Neural cell (in vitro differentiated cells): Measurements from ENCODE around the gene MYO6. TPM values are rescaled to one million over a fixed set of nuclear protein-coding genes. Genes with fewer than 3 reads are reported as not detected.

Experiments used
- H2AFZ ChIP-seq: fragments of 200-600, 300-800 bp; sonication (generic), shearing (Covaris generic); 2 replicates; pipeline ENCODE4 v1.6.0; 2014; ENCODE audit warnings: low read depth, mild to moderate bottlenecking, antibody characterized with exemption, low read length, moderate library complexity
- H3F3A ChIP-seq: fragments of 200-600 bp; shearing (Covaris generic); 2 replicates; pipeline ENCODE4 v1.6.1; 2016; ENCODE audit warnings: mild to moderate bottlenecking, moderate library complexity, mixed read lengths, antibody characterized with exemption, low read length; ENCODE audit not compliant: insufficient read depth, poor library complexity, severe bottlenecking
- H3K27ac ChIP-seq: fragments of 200-600, 300-800 bp; sonication (generic), shearing (Covaris generic); 2 replicates; pipeline ENCODE4 v1.5.1; 2014; ENCODE audit warnings: mild to moderate bottlenecking, low read length, moderate library complexity
- H3K27me3 ChIP-seq: fragments of 300-800, 200-600 bp; sonication (generic), shearing (Covaris generic); 2 replicates; pipeline ENCODE4 v1.6.0; 2014; ENCODE audit warnings: mild to moderate bottlenecking, low read depth, low read length, moderate library complexity; ENCODE audit not compliant: insufficient read depth
- H3K36me3 ChIP-seq: fragments of 300-800, 200-600 bp; sonication (generic), shearing (Covaris generic); 2 replicates; pipeline ENCODE4 v1.5.1; 2014; ENCODE audit warnings: mild to moderate bottlenecking, antibody characterized with exemption, low read length, moderate library complexity; ENCODE audit not compliant: insufficient read depth
- H3K4me2 ChIP-seq: fragments of 300-800, 200-600 bp; sonication (generic), shearing (Covaris generic); 2 replicates; pipeline ENCODE4 v1.6.0; 2014; ENCODE audit warnings: mild to moderate bottlenecking, low read length
- H3K4me3 ChIP-seq: fragments of 300-800, 200-600 bp; sonication (generic), shearing (Covaris generic); 2 replicates; pipeline ENCODE4 v1.5.1; 2014; ENCODE audit warnings: mild to moderate bottlenecking, low read length, moderate library complexity
- H3K79me2 ChIP-seq: fragments of 200-600 bp; shearing (Covaris generic); replicated peaks from 2 replicates; pipeline ENCODE4 v1.6.0; 2014; ENCODE audit warnings: mild to moderate bottlenecking, low read length, moderate library complexity; ENCODE audit not compliant: insufficient read depth
- H3K9ac ChIP-seq: fragments of 300-800, 200-600 bp; sonication (generic), shearing (Covaris generic); 2 replicates; pipeline ENCODE4 v1.6.1; 2016; ENCODE audit warnings: mild to moderate bottlenecking, low read length, mixed read lengths
- H3K9me2 ChIP-seq: fragments of 200-600 bp; shearing (Covaris generic); 2 replicates; pipeline ENCODE4 v1.6.1; 2016; ENCODE audit warnings: mild to moderate bottlenecking, low read length, mixed read lengths; ENCODE audit not compliant: insufficient read depth
- H3K9me3 ChIP-seq: fragments of 200-600, 300-800 bp; sonication (generic), shearing (Covaris generic); 2 replicates; pipeline ENCODE4 v1.6.1; 2016; ENCODE audit warnings: mild to moderate bottlenecking, mixed run types, low read length, moderate library complexity, mixed read lengths
- H4K20me1 ChIP-seq: fragments of 200-600 bp; shearing (Covaris generic); 2 replicates; pipeline ENCODE4 v1.6.1; 2016; ENCODE audit warnings: mild to moderate bottlenecking, mixed run types; ENCODE audit not compliant: insufficient read depth
- CTCF ChIP-seq: fragments of 450-650 bp; IDR thresholded peaks from 2 replicates; pipeline ENCODE4 v1.5.1; 2014; ENCODE audit warnings: antibody characterized with exemption, mild to moderate bottlenecking, moderate library complexity; ENCODE audit not compliant: poor library complexity, severe bottlenecking
- EP300 ChIP-seq: fragments of 450-650 bp; conservative IDR thresholded peaks from 2 replicates; pipeline ENCODE4 v1.6.1; 2014; ENCODE audit warnings: antibody characterized with exemption, mild to moderate bottlenecking, moderate library complexity; ENCODE audit not compliant: poor library complexity, severe bottlenecking
- EZH2 ChIP-seq: fragments of 200-600, 300-800 bp; shearing (Covaris generic), sonication (generic); IDR thresholded peaks from 2 replicates; pipeline ENCODE4 v1.6.1; 2014; ENCODE audit warnings: antibody characterized with exemption, low read length, borderline replicate concordance, mild to moderate bottlenecking; ENCODE audit not compliant: insufficient read depth, poor library complexity, severe bottlenecking
- MXI1 ChIP-seq: fragments of 450-650 bp; conservative IDR thresholded peaks from 2 replicates; pipeline ENCODE4 v1.6.1; 2014; ENCODE audit warnings: antibody characterized with exemption, mild to moderate bottlenecking; ENCODE audit not compliant: poor library complexity, severe bottlenecking
- POLR2AphosphoS5 ChIP-seq: IDR thresholded peaks from 2 replicates; pipeline ENCODE4 v1.6.1; 2012
- RAD21 ChIP-seq: fragments of 450-650 bp; conservative IDR thresholded peaks from 2 replicates; pipeline ENCODE4 v1.6.1; 2014; ENCODE audit warnings: antibody characterized with exemption, mild to moderate bottlenecking, moderate library complexity
- REST ChIP-seq: IDR thresholded peaks from 2 replicates; pipeline ENCODE4 v1.6.1; 2012; ENCODE audit warnings: borderline replicate concordance
- SMC3 ChIP-seq: fragments of 450-650 bp; conservative IDR thresholded peaks from 2 replicates; pipeline ENCODE4 v1.6.1; 2014; ENCODE audit warnings: antibody characterized with exemption, mild to moderate bottlenecking, moderate library complexity; ENCODE audit not compliant: poor library complexity
- TAF1 ChIP-seq: IDR thresholded peaks from 2 replicates; pipeline ENCODE4 v1.6.1; 2012; ENCODE audit warnings: low read depth
- polyA plus RNA-seq: library from polyadenylated mRNA; depleted of rRNA; stranded (reverse); fragments of >200 nt; gene quantifications from 2 replicates; pipeline ENCODE4 v1.2.3, GENCODE V29; 2014

Gene MYO6
- polyA plus RNA-seq, 1 donor from 2014 or later: 49.1 TPM

GRCh38 chr6:75864446-75864845 is 115.4 kb downstream of the MYO6 start:
- H3K9ac ChIP-seq: no peak overlapping the region
- no peak overlapping the region for H2AFZ ChIP-seq
- no peaks in the 10 kb centered on the region for H3K9me2 ChIP-seq
- H3K9me3 ChIP-seq: no peaks in the 10 kb centered on the region
- no peak for TF ChIP-seq REST
- TF ChIP-seq RAD21: no peak
- no peak for TF ChIP-seq SMC3
- no peak for TF ChIP-seq MXI1
- no peak for TF ChIP-seq TAF1
- no peak for TF ChIP-seq EP300
- TF ChIP-seq CTCF: no peak
- no peak for TF ChIP-seq POLR2AphosphoS5
- TF ChIP-seq EZH2: no peak
- H3K36me3 ChIP-seq: peaks cover 5% of the 10 kb centered on the region
- H3F3A ChIP-seq: no peaks in the 10 kb centered on the region
- H3K27me3 ChIP-seq: no peaks in the 10 kb centered on the region
- no peak overlapping the region for H3K4me3 ChIP-seq
- H3K79me2 ChIP-seq: no peaks in the 10 kb centered on the region
- no peaks in the 10 kb centered on the region for H4K20me1 ChIP-seq
- no peak overlapping the region for H3K27ac ChIP-seq
- H3K4me2 ChIP-seq: no peak overlapping the region

- H3K27me3 ChIP-seq: no peaks in the 10 kb centered on the region
- TF ChIP-seq RAD21 (no peak), EP300 (no peak), POLR2AphosphoS5 (no peak), CTCF (no peak), SMC3 (no peak), REST (no peak), MXI1 (no peak), EZH2 (no peak), TAF1 (no peak)
- no peaks in the 10 kb centered on the region for H3K36me3 ChIP-seq
- no peaks in the 10 kb centered on the region for H3K9me3 ChIP-seq
- no peak overlapping the region for H2AFZ ChIP-seq
- H3K4me3 ChIP-seq: no peak overlapping the region
- H3K4me2 ChIP-seq: no peak overlapping the region
- H3F3A ChIP-seq: no peaks in the 10 kb centered on the region
- no peaks in the 10 kb centered on the region for H3K79me2 ChIP-seq
- H3K9me2 ChIP-seq: no peaks in the 10 kb centered on the region
- H3K9ac ChIP-seq: no peak overlapping the region
- H4K20me1 ChIP-seq: no peaks in the 10 kb centered on the region
- H3K27ac ChIP-seq: no peak overlapping the region
Observed at GRCh38 chr6:75870389-75870788, 121.3 kb downstream of the MYO6 start.
